Activated naive CD4-positive, alpha-beta T cell treated with Interleukin-2 at 50 U/mL for 16 hours (primary cell): ENCODE results near the gene LATS2.

Experiments
- DNase-seq: peaks from one replicate; pipeline ENCODE4 v3.0.0-alpha.2; 2020

Gene LATS2

GRCh38 chr13:21013682-21014038 lies 47.7 kb downstream of the LATS2 start:
- DNase-seq: no peak

GRCh38 chr13:21012841-21013681 lies 48.3 kb downstream of the LATS2 start:
- DNase-seq: no peak

GRCh38 chr13:21012211-21012610 lies 49.2 kb downstream of the LATS2 start:
- DNase-seq: no peak

GRCh38 chr13:21011378-21011777 lies 50.0 kb downstream of the LATS2 start:
- no peak for DNase-seq

GRCh38 chr13:21010621-21011020 lies 50.8 kb downstream of the LATS2 start:
- no peak for DNase-seq

GRCh38 chr13:21009036-21009435 lies 52.4 kb downstream of the LATS2 start:
- DNase-seq: no peak

- no peak for DNase-seq
Observed at GRCh38 chr13:21008026-21008425, 53.4 kb downstream of the LATS2 start.

- no peak for DNase-seq
Observed at GRCh38 chr13:21006141-21007005, 55.0 kb downstream of the LATS2 start.

- no peak for DNase-seq
Observed at GRCh38 chr13:21005193-21005592, 56.2 kb downstream of the LATS2 start.

GRCh38 chr13:21001471-21001870 lies 59.9 kb downstream of the LATS2 start:
- DNase-seq: no peak

- DNase-seq: no peak
Observed at GRCh38 chr13:21000647-21001046, 60.7 kb downstream of the LATS2 start.

- DNase-seq: no peak
Observed at GRCh38 chr13:20998649-20999415, 62.6 kb downstream of the LATS2 start.

GRCh38 chr13:20997301-20998161 lies 63.9 kb downstream of the LATS2 start:
- DNase-seq: no peak

- DNase-seq: no peak
Observed at GRCh38 chr13:20995245-20995838, 66.0 kb downstream of the LATS2 start.

- DNase-seq: no peak
Observed at GRCh38 chr13:20994441-20994821, 67.0 kb downstream of the LATS2 start.

GRCh38 chr13:20993661-20994440 lies 67.5 kb downstream of the LATS2 start:
- DNase-seq: no peak

- DNase-seq: no peak
Observed at GRCh38 chr13:20993211-20993610, 68.2 kb downstream of the LATS2 start.

- DNase-seq: no peak
Observed at GRCh38 chr13:20991741-20992520, 69.5 kb downstream of the LATS2 start.

GRCh38 chr13:20990910-20991525 lies 70.4 kb downstream of the LATS2 start:
- DNase-seq: no peak
